B cell (primary cell): ENCODE results near the gene ENAM. TPM values are rescaled to one million over a fixed set of nuclear protein-coding genes. Genes with fewer than 3 reads are reported as not detected.

Experiments
- ATAC-seq: fragments of 200-7000 bp; cut with Tn5 transposase; one replicate; pipeline ENCODE4 v1.10.0; 2021; ENCODE audit warnings: low read depth, mild to moderate bottlenecking, moderate number of reproducible peaks, moderate library complexity
- CTCF ChIA-PET: fragments of 350-600 bp; sonication (Branson Sonifier 250); formaldehyde crosslinking; loops from one replicate; lab custom pipeline; 2021; ENCODE audit warnings: antibody characterized with exemption, inconsistent platforms; lab: Charles Lee
- POLR2A ChIA-PET: fragments of 350-600 bp; sonication (Branson Sonifier 250); formaldehyde crosslinking; loops from one replicate; lab custom pipeline; 2021; ENCODE audit warnings: antibody characterized with exemption; lab: Charles Lee
- DNase-seq: peaks from one replicate; pipeline ENCODE4 v3.0.0; 2013
- H2AFZ ChIP-seq: 2 replicates; pipeline ENCODE4 v1.6.1; 2012; ENCODE audit warnings: mild to moderate bottlenecking, low read depth, low read length; ENCODE audit not compliant: insufficient read depth, poor library complexity, severe bottlenecking
- H3K27ac ChIP-seq, 2 donors: 1 replicate in 1 of 2; 2 replicates in 1 of 2; pipeline ENCODE4 v1.5.1; 2012 to 2013; ENCODE audit warnings: low read length in 2 of 2, mild to moderate bottlenecking in 2 of 2, moderate library complexity in 1 of 2
- H3K27me3 ChIP-seq, 4 experiments: fragments of 200-600 bp in 1 of 4; sonication (generic) in 1 of 4; replicated peaks in 1 of 4; 1 replicate in 2 of 4; 2 replicates in 2 of 4; pipeline versions ENCODE4 v1.6.1 to v1.7.0; 2013 to 2016; ENCODE audit warnings: low read length in 3 of 4, mild to moderate bottlenecking in 2 of 4, mixed read lengths in 1 of 4, moderate library complexity in 1 of 4; ENCODE audit not compliant: insufficient read depth in 4 of 4, control insufficient read depth in 3 of 4; ENCODE audit errors: control extremely low read depth in 1 of 4
- H3K36me3 ChIP-seq, 2 experiments: replicated peaks in 1 of 2; 1 replicate in 1 of 2; 2 replicates in 1 of 2; pipeline versions ENCODE4 v1.6.1 to v1.7.1; 2013; ENCODE audit warnings: low read length in 1 of 2; ENCODE audit not compliant: insufficient read depth in 2 of 2, control insufficient read depth in 1 of 2; ENCODE audit errors: control extremely low read depth in 1 of 2, extremely low read depth in 1 of 2
- H3K4me1 ChIP-seq, 2 donors: fragments of 200-600 bp in 1 of 2; sonication (generic) in 1 of 2; 1 replicate in 1 of 2; 2 replicates in 1 of 2; pipeline versions ENCODE4 v1.5.1 to v1.6.1; 2013 to 2017; ENCODE audit warnings: low read length in 2 of 2; ENCODE audit not compliant: control insufficient read depth in 2 of 2, insufficient read depth in 2 of 2
- H3K4me2 ChIP-seq: replicated peaks from 2 replicates; pipeline ENCODE3; 2012; ENCODE audit warnings: mild to moderate bottlenecking, low read depth, low read length; ENCODE audit not compliant: poor library complexity, severe bottlenecking
- H3K4me3 ChIP-seq, 5 experiments: fragments of 200-600 bp in 1 of 5; sonication (generic) in 1 of 5; 1 replicate in 3 of 5; 2 replicates in 2 of 5; pipeline versions ENCODE4 v1.5.1 to v1.7.0; 2011 to 2016; ENCODE audit warnings: low read length in 4 of 5, mild to moderate bottlenecking in 4 of 5, low read depth in 2 of 5, control low read depth in 1 of 5, moderate library complexity in 1 of 5; ENCODE audit not compliant: insufficient read depth in 1 of 5; ENCODE audit errors: control extremely low read depth in 1 of 5, extremely low read depth in 1 of 5
- H3K79me2 ChIP-seq: fragments of 200-600 bp; sonication (generic); one replicate; pipeline ENCODE4 v1.6.0; 2016; ENCODE audit warnings: low read length; ENCODE audit not compliant: control insufficient read depth, insufficient read depth
- H3K9ac ChIP-seq: fragments of 200-600 bp; sonication (generic); 2 replicates; pipeline ENCODE4 v1.6.1; 2017; ENCODE audit warnings: mild to moderate bottlenecking, low read length, moderate library complexity
- H3K9me3 ChIP-seq, 3 donors: one replicate each; pipeline versions ENCODE4 v1.6.1 to v1.7.1; 2013; ENCODE audit warnings: low read length in 2 of 3; ENCODE audit not compliant: control insufficient read depth in 2 of 3, insufficient read depth in 1 of 3; ENCODE audit errors: control extremely low read depth in 1 of 3
- H4K20me1 ChIP-seq: 2 replicates; pipeline ENCODE4 v1.6.0; 2012; ENCODE audit warnings: mild to moderate bottlenecking, low read length; ENCODE audit not compliant: insufficient read depth, control insufficient read depth, poor library complexity, severe bottlenecking
- H3K27ac Mint-ChIP-seq: one replicate; pipeline ENCODE4 v1.8.0; 2021; ENCODE audit warnings: mixed read lengths
- H3K27me3 Mint-ChIP-seq: one replicate; pipeline ENCODE4 v1.8.0; 2021; ENCODE audit warnings: mixed read lengths
- H3K4me1 Mint-ChIP-seq: one replicate; pipeline ENCODE4 v1.8.0; 2021; ENCODE audit warnings: mixed read lengths
- H3K4me3 Mint-ChIP-seq: one replicate; pipeline ENCODE4 v1.8.0; 2021; ENCODE audit warnings: mixed read lengths
- H3K9me3 Mint-ChIP-seq: one replicate; pipeline ENCODE4 v1.8.0; 2022; ENCODE audit warnings: mixed read lengths; ENCODE audit not compliant: insufficient read depth
- EZH2 ChIP-seq: IDR thresholded peaks from 2 replicates; pipeline ENCODE4 v1.6.1; 2012; ENCODE audit warnings: borderline replicate concordance, low read depth, mild to moderate bottlenecking, moderate library complexity, low read length; ENCODE audit not compliant: insufficient read depth, poor library complexity, severe bottlenecking
- WGBS: methylation state at CpG from one replicate; pipeline ENCODE4 v1.1.5; 2013; ENCODE audit warnings: missing lambda C conversion rate; ENCODE audit not compliant: insufficient coverage; 5-methylcytosine and 5-hydroxymethylcytosine counted together
- intact Hi-C: fragments of 100-400 bp; cut with micrococcal nuclease; formaldehyde crosslinking; loops from one replicate; pipeline ENCODE4 v1.10.0; 2022
- polyA plus RNA-seq: library from polyadenylated mRNA; depleted of rRNA; stranded (reverse); fragments of >200 nt; gene quantifications from 2 replicates; pipeline ENCODE4 v1.2.3, GENCODE V29; 2012
- total RNA-seq, 2 donors: library from RNA; stranded (reverse); fragments of 120-200 nt in 1 of 2; gene quantifications; 1 replicate in 1 of 2; 2 replicates in 1 of 2; pipeline versions ENCODE4 v1.2.3 to v1.2.4, GENCODE V29; 2013 to 2022
- TF ChIP-seq, protein P1 (sequence below): fragments of 200-600 bp; IDR thresholded peaks from one replicate; pipeline ENCODE4 v1.8.0; 2022; ENCODE audit warnings: antibody characterized with exemption, mild to moderate bottlenecking

ENAM gene
- total and polyA plus RNA-seq, 2 donors (not counting 1 experiment from before 2014, with no cell fraction given), result not detected

GRCh38 chr4:70623323-70623722, 5.2 kb upstream of the ENAM start:
- no peaks in the 10 kb centered on the region for H3K27me3 ChIP-seq
- CTCF ChIA-PET, result no interaction called here
- no peak overlapping the region for H3K27ac ChIP-seq
- no CpG with 5 or more reads among the region's 3 CpGs for WGBS
- intact Hi-C loops, result no loop called here
- no peaks in the 10 kb centered on the region for H3K4me1 ChIP-seq
- no peak for DNase-seq
- no peak overlapping the region for H3K9ac ChIP-seq
- H3K79me2 ChIP-seq, result no peaks in the 10 kb centered on the region
- no peak overlapping the region for H3K27ac Mint-ChIP-seq
- TF ChIP-seq, protein P1, sequence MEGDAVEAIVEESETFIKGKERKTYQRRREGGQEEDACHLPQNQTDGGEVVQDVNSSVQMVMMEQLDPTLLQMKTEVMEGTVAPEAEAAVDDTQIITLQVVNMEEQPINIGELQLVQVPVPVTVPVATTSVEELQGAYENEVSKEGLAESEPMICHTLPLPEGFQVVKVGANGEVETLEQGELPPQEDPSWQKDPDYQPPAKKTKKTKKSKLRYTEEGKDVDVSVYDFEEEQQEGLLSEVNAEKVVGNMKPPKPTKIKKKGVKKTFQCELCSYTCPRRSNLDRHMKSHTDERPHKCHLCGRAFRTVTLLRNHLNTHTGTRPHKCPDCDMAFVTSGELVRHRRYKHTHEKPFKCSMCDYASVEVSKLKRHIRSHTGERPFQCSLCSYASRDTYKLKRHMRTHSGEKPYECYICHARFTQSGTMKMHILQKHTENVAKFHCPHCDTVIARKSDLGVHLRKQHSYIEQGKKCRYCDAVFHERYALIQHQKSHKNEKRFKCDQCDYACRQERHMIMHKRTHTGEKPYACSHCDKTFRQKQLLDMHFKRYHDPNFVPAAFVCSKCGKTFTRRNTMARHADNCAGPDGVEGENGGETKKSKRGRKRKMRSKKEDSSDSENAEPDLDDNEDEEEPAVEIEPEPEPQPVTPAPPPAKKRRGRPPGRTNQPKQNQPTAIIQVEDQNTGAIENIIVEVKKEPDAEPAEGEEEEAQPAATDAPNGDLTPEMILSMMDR, result no peak
- no peak for TF ChIP-seq EZH2
- H3K36me3 ChIP-seq, result no peaks in the 10 kb centered on the region
- H2AFZ ChIP-seq, result no peak overlapping the region
- POLR2A ChIA-PET, result no interaction called here
- no peak overlapping the region for H3K4me3 ChIP-seq
- no peaks in the 10 kb centered on the region for H3K9me3 Mint-ChIP-seq
- H3K27me3 Mint-ChIP-seq, result no peaks in the 10 kb centered on the region
- H3K4me2 ChIP-seq, result no peak overlapping the region
- H3K9me3 ChIP-seq, result no peaks in the 10 kb centered on the region
- no peak for ATAC-seq
- H4K20me1 ChIP-seq, result no peaks in the 10 kb centered on the region
- no peaks in the 10 kb centered on the region for H3K4me1 Mint-ChIP-seq
- H3K4me3 Mint-ChIP-seq, result no peak overlapping the region

DNA sequence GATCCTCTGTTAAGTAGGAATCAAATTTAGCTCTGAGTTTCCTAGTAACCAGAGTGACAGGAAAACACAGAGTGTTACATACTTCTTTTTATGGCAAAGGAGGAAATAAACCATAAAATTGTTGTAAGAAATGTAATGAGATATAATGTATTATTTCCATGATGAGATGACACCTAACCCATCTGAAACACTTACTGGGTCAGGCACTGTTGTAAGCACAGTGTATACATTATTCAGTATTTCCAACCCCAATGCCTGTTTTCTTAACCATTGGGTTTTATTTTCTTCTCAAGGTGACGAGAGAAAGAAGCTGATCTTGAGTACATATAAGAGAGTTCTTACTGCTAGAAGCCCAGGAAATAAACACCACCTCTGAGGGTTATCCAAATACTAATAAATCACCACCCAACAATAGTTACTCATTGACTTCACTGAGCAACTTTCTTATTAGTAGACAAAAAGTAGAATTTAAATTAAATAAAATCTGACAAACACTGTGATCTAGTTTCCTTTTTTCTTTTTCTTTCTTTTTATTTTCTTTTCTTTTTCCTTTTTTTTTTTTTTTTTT, 4.2 kb upstream of the ENAM start:
- no peak overlapping the region for H3K9ac ChIP-seq
- no peak overlapping the region for H3K4me2 ChIP-seq
- Mint-ChIP-seq H3K4me3 (no peak overlapping the region), H3K9me3 (no peaks in the 10 kb centered on the region), H3K27me3 (no peaks in the 10 kb centered on the region), H3K4me1 (no peaks in the 10 kb centered on the region), H3K27ac (no peak overlapping the region)
- CTCF ChIA-PET, result no interaction called here
- no peak overlapping the region for H2AFZ ChIP-seq
- TF ChIP-seq, protein P1, result no peak
- DNase-seq, result no peak
- no CpG with 5 or more reads among the region's 1 CpG for WGBS
- H3K79me2 ChIP-seq, result no peaks in the 10 kb centered on the region
- no peaks in the 10 kb centered on the region for H3K27me3 ChIP-seq
- H3K36me3 ChIP-seq, result no peaks in the 10 kb centered on the region
- no peaks in the 10 kb centered on the region for H3K9me3 ChIP-seq
- no peaks in the 10 kb centered on the region for H4K20me1 ChIP-seq
- no peaks in the 10 kb centered on the region for H3K4me1 ChIP-seq
- intact Hi-C loops, result no loop called here
- no peak overlapping the region for H3K4me3 ChIP-seq
- POLR2A ChIA-PET, result no interaction called here
- no peak overlapping the region for H3K27ac ChIP-seq
- ATAC-seq, result no peak
